NCI-H2107 (cell line): Measurements from ENCODE around the gene IL22.
"Not testable (repeated sequence)": the region's sequence is repeated elsewhere in the genome, so short reads cannot be mapped to it uniquely, and the experiment has no call there.

Experiments used
- DNase-seq: peaks from one replicate; lab custom pipeline; 2025; lab: John Stamatoyannopoulos, UW

The IL22 gene

GRCh38 chr12:68229956-68230355, 23.4 kb downstream of the IL22 start:
- DNase-seq: no peak

- DNase-seq: no peak
These were observed 26.0 kb downstream of the IL22 start for GRCh38 chr12:68227356-68227755.

GRCh38 chr12:68225576-68226476, 27.6 kb downstream of the IL22 start, which contains the start of gene IL26:
IL26 (minus strand) TSS chr12:68225810; CDS start chr12:68225756, 54 bp downstream.
- no peak for DNase-seq

GRCh38 chr12:68224613-68225285, 28.7 kb downstream of the IL22 start:
- DNase-seq: no peak

GRCh38 chr12:68223067-68223747, 30.2 kb downstream of the IL22 start:
- DNase-seq: peak; percentile 89

GRCh38 chr12:68222326-68222725, 31.1 kb downstream of the IL22 start:
- DNase-seq: peak; percentile 26

GRCh38 chr12:68221497-68221896, 31.9 kb downstream of the IL22 start:
- no peak for DNase-seq

GRCh38 chr12:68210875-68211274, 42.5 kb downstream of the IL22 start:
- DNase-seq: no peak

GRCh38 chr12:68209048-68209728, 44.2 kb downstream of the IL22 start:
- DNase-seq: not testable (repeated sequence)

GRCh38 chr12:68207276-68207675, 46.1 kb downstream of the IL22 start:
- peak; percentile 66 for DNase-seq

GRCh38 chr12:68206446-68206845, 47.0 kb downstream of the IL22 start:
- DNase-seq: no peak

GRCh38 chr12:68203460-68203875, 49.9 kb downstream of the IL22 start:
- DNase-seq: no peak

GRCh38 chr12:68200854-68201253, 52.5 kb downstream of the IL22 start:
- no peak for DNase-seq

GRCh38 chr12:68199127-68199526, 54.3 kb downstream of the IL22 start:
- DNase-seq: no peak

- DNase-seq: no peak
These were observed 54.8 kb downstream of the IL22 start for GRCh38 chr12:68198507-68199086.
